Measurements from ENCODE around the gene MDH2. TPM values are rescaled to one million over a fixed set of nuclear protein-coding genes. Genes with fewer than 3 reads are reported as not detected.
"Not testable (repeated sequence)": the region's sequence is repeated elsewhere in the genome, so short reads cannot be mapped to it uniquely, and the experiment has no call there.

The MDH2 gene
- total RNA-seq, 4 donors from 2014 or later: 99.8 to 127 (median 116) TPM

- 40% methylated on average over 6 of the region's 6 CpGs for WGBS
- H3K4me1 ChIP-seq: no peaks in the 10 kb centered on the region
- H3K9me3 ChIP-seq: no peaks in the 10 kb centered on the region
- no peak overlapping the region for H3K4me3 ChIP-seq
- no peaks in the 10 kb centered on the region for H3K27me3 ChIP-seq
- no peak overlapping the region for H3K27ac ChIP-seq
- TF ChIP-seq POLR2AphosphoS5 (IDR thresholded peaks at IDR 0.05): no peak
- TF ChIP-seq, protein P1, sequence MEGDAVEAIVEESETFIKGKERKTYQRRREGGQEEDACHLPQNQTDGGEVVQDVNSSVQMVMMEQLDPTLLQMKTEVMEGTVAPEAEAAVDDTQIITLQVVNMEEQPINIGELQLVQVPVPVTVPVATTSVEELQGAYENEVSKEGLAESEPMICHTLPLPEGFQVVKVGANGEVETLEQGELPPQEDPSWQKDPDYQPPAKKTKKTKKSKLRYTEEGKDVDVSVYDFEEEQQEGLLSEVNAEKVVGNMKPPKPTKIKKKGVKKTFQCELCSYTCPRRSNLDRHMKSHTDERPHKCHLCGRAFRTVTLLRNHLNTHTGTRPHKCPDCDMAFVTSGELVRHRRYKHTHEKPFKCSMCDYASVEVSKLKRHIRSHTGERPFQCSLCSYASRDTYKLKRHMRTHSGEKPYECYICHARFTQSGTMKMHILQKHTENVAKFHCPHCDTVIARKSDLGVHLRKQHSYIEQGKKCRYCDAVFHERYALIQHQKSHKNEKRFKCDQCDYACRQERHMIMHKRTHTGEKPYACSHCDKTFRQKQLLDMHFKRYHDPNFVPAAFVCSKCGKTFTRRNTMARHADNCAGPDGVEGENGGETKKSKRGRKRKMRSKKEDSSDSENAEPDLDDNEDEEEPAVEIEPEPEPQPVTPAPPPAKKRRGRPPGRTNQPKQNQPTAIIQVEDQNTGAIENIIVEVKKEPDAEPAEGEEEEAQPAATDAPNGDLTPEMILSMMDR (IDR thresholded peaks at IDR 0.05): peak; percentile 77 to 87
- TF ChIP-seq POLR2A (IDR thresholded peaks at IDR 0.05): no peak
- peaks cover 28% of the 10 kb centered on the region for H3K36me3 ChIP-seq
- DNase-seq (ENCODE audit: low spot score in 2 of 2): peak; percentile 80 to 84
Measured at GRCh38 chr7:76020031-76020714, 27.7 kb upstream of the MDH2 start.

GRCh38 chr7:76022026-76022780, 25.7 kb upstream of the MDH2 start:
- no peaks in the 10 kb centered on the region for H3K4me1 ChIP-seq
- DNase-seq (ENCODE audit: low spot score in 2 of 2): no peak
- H3K4me3 ChIP-seq: no peak overlapping the region
- no peaks in the 10 kb centered on the region for H3K27me3 ChIP-seq
- H3K9me3 ChIP-seq: no peaks in the 10 kb centered on the region
- H3K27ac ChIP-seq: no peak overlapping the region
- WGBS: 95% methylated on average over 7 of the region's 7 CpGs
- H3K36me3 ChIP-seq: peaks cover 31% of the 10 kb centered on the region
- no peak for TF ChIP-seq EP300 (IDR thresholded peaks at IDR 0.05)

DNA sequence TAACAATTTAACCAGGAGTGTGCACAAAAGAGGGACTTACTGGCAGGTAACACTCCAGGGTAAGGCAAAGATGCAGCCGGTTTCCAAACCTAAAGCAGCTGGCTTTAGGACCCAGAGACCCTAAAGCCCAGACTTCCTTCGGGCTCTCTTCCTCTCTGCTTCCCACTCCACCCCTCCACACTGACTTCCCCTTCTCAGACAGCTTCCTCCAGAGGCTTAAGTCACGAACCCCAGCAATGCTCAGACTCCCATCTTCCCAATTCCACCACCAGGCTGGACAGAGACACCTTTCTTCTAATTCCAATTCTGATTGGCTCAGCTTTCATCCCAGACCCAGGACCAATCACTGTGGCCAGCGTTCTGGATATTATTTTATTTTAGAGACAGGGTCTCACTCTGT, 24.9 kb upstream of the MDH2 start:
- TF ChIP-seq POLR2AphosphoS5 (IDR thresholded peaks at IDR 0.05): no peak
- TF ChIP-seq, protein P1 (IDR thresholded peaks at IDR 0.05): no peak
- TF ChIP-seq POLR2A (IDR thresholded peaks at IDR 0.05): no peak
- TF ChIP-seq EP300 (IDR thresholded peaks at IDR 0.05): no peak
- H3K4me1 ChIP-seq: no peaks in the 10 kb centered on the region
- H3K4me3 ChIP-seq: no peak overlapping the region
- H3K36me3 ChIP-seq: peaks cover 35% of the 10 kb centered on the region
- no peak for DNase-seq (ENCODE audit: low spot score in 2 of 2)
- WGBS: 41% methylated on average over 4 of the region's 4 CpGs
- H3K27ac ChIP-seq: no peak overlapping the region
- no peaks in the 10 kb centered on the region for H3K9me3 ChIP-seq
- no peaks in the 10 kb centered on the region for H3K27me3 ChIP-seq

DNA sequence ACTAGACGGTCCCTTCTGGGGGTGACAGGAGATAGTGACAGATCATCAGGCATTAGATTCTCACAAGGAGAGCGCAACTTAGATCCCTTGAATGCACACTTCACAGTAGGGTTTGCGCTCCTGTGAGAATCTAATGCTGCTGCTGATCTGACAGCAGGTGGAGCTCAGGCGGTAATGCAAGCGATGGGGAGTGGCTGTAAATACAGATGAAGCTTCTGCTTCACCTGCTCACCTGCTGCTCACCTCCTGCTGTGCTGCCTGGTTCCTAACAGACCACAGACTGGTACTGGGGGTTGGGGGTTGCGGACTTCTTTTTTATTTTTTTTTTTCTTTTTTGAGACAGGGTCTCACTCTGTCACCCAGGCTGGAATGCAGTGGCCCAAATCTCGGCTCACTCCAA, 18.2 kb upstream of the MDH2 start:
- H3K36me3 ChIP-seq: peaks cover 11% of the 10 kb centered on the region
- H3K27ac ChIP-seq; DNase-seq (ENCODE audit: low spot score in 2 of 2); H3K4me1 ChIP-seq; H3K9me3 ChIP-seq; H3K27me3 ChIP-seq; H3K4me3 ChIP-seq: not testable (repeated sequence)
- TF ChIP-seq, protein P1 (IDR thresholded peaks at IDR 0.05): peak in 1 of 2 donors; percentile 9
- 95% methylated on average over 7 of the region's 7 CpGs for WGBS

- 95% methylated on average over 1 of the region's 1 CpG for WGBS
- H3K36me3 ChIP-seq: peaks cover 8% of the 10 kb centered on the region
- DNase-seq (ENCODE audit: low spot score in 2 of 2): no peak
- H3K27me3 ChIP-seq: no peaks in the 10 kb centered on the region
- TF ChIP-seq POLR2AphosphoS5 (IDR thresholded peaks at IDR 0.05) (no peak), EP300 (IDR thresholded peaks at IDR 0.05) (no peak), POLR2A (IDR thresholded peaks at IDR 0.05) (no peak)
- TF ChIP-seq, protein P1 (IDR thresholded peaks at IDR 0.05): no peak
- no peaks in the 10 kb centered on the region for H3K4me1 ChIP-seq
- no peak overlapping the region for H3K4me3 ChIP-seq
- H3K27ac ChIP-seq: no peak overlapping the region
- no peaks in the 10 kb centered on the region for H3K9me3 ChIP-seq
Measured at GRCh38 chr7:76031964-76032363, 15.9 kb upstream of the MDH2 start.

Measured in suprapubic skin (tissue), 4 donors.